WTC11 (cell line): ENCODE measurements around the gene BAIAP2L2. TPM values are rescaled to one million over a fixed set of nuclear protein-coding genes. Genes with fewer than 3 reads are reported as not detected.

Experiments
- ATAC-seq: fragments of 200-7000 bp; cut with Tn5 transposase; 2 replicates; pipeline ENCODE4 v1.10.0; 2021; ENCODE audit warnings: mild to moderate bottlenecking, moderate library complexity
- CTCF ChIA-PET: fragments of 300-600 bp; sonication (Branson Sonifier 250); formaldehyde crosslinking; loops from one replicate; lab custom pipeline; 2021; ENCODE audit warnings: antibody characterized with exemption; lab: Charles Lee
- POLR2A ChIA-PET: fragments of 350-600 bp; sonication (Branson Sonifier 250); formaldehyde crosslinking; loops from one replicate; lab custom pipeline; 2021; ENCODE audit warnings: antibody characterized with exemption; lab: Charles Lee
- DNase-seq: peaks from one replicate; pipeline ENCODE4 v3.0.0; 2021; ENCODE audit warnings: low spot score
- H3K27ac Mint-ChIP-seq: 2 replicates; pipeline ENCODE4 v1.8.0; 2021; ENCODE audit warnings: mixed read lengths
- H3K27me3 Mint-ChIP-seq: 2 replicates; pipeline ENCODE4 v1.8.0; 2021; ENCODE audit warnings: low read depth, mild to moderate bottlenecking, moderate library complexity, mixed read lengths
- H3K36me3 Mint-ChIP-seq: 2 replicates; pipeline ENCODE4 v1.8.0; 2021; ENCODE audit warnings: mixed read lengths
- H3K4me1 Mint-ChIP-seq: 2 replicates; pipeline ENCODE4 v1.8.0; 2022; ENCODE audit warnings: mixed read lengths
- H3K4me3 Mint-ChIP-seq: 2 replicates; pipeline ENCODE4 v1.8.0; 2021; ENCODE audit warnings: mild to moderate bottlenecking, moderate library complexity, mixed read lengths
- H3K9me3 Mint-ChIP-seq: 2 replicates; pipeline ENCODE4 v1.8.0; 2021; ENCODE audit warnings: mixed read lengths
- ATF1 ChIP-seq: sonication (generic); formaldehyde crosslinking; IDR thresholded peaks from 2 replicates; pipeline ENCODE4 v1.8.1; 2023; ENCODE audit warnings: mild to moderate bottlenecking, moderate library complexity, missing genetic modification reagents
- CBFB ChIP-seq: sonication (generic); formaldehyde crosslinking; IDR thresholded peaks from 2 replicates; pipeline ENCODE4 v1.8.1; 2022; ENCODE audit warnings: mild to moderate bottlenecking, low read depth, missing genetic modification reagents
- ETV6 ChIP-seq: sonication (generic); formaldehyde crosslinking; IDR thresholded peaks from 2 replicates; pipeline ENCODE4 v1.8.1; 2022; ENCODE audit warnings: mild to moderate bottlenecking, missing genetic modification reagents
- FOXP1 ChIP-seq: sonication (generic); formaldehyde crosslinking; IDR thresholded peaks from 2 replicates; pipeline ENCODE4 v1.8.0; 2022; ENCODE audit warnings: missing genetic modification reagents, mild to moderate bottlenecking, moderate library complexity, borderline replicate concordance
- JUN ChIP-seq: sonication (generic); formaldehyde crosslinking; IDR thresholded peaks from 2 replicates; pipeline ENCODE4 v1.8.0; 2023; ENCODE audit warnings: mild to moderate bottlenecking, missing genetic modification reagents
- NFYB ChIP-seq: sonication (generic); formaldehyde crosslinking; conservative IDR thresholded peaks from 2 replicates; pipeline ENCODE4 v1.8.0; 2022; ENCODE audit warnings: low read depth, missing genetic modification reagents
- NR2C2 ChIP-seq: sonication (generic); formaldehyde crosslinking; IDR thresholded peaks from 2 replicates; pipeline ENCODE4 v1.8.0; 2022; ENCODE audit warnings: mild to moderate bottlenecking, missing genetic modification reagents
- TP53 ChIP-seq: sonication (generic); formaldehyde crosslinking; IDR thresholded peaks from 2 replicates; pipeline ENCODE4 v1.8.1; 2023; ENCODE audit warnings: mild to moderate bottlenecking, missing genetic modification reagents
- ZNF219 ChIP-seq: sonication (generic); formaldehyde crosslinking; IDR thresholded peaks from 2 replicates; pipeline ENCODE4 v1.8.0; 2023; ENCODE audit warnings: missing genetic modification reagents, mild to moderate bottlenecking, borderline replicate concordance
- total RNA-seq: library from RNA; stranded (reverse); gene quantifications from 3 replicates; pipeline ENCODE4 v1.2.3, GENCODE V29; 2021
- TF ChIP-seq, protein P1 (sequence below): sonication (generic); formaldehyde crosslinking; IDR thresholded peaks from 2 replicates; pipeline ENCODE4 v1.8.0; 2022; ENCODE audit warnings: mild to moderate bottlenecking, missing genetic modification reagents
- TF ChIP-seq, protein P2 (sequence below): fragments of 200-600 bp; IDR thresholded peaks from 2 replicates; pipeline ENCODE4 v1.8.0; 2022; ENCODE audit warnings: antibody characterized with exemption
- TF ChIP-seq, protein P3 (sequence below): sonication (generic); formaldehyde crosslinking; IDR thresholded peaks from 2 replicates; pipeline ENCODE4 v1.8.1; 2022; ENCODE audit warnings: low read depth, missing genetic modification reagents, borderline replicate concordance
- TF ChIP-seq, protein P4 (sequence below): sonication (generic); formaldehyde crosslinking; conservative IDR thresholded peaks from 2 replicates; pipeline ENCODE4 v1.8.1; 2023; ENCODE audit warnings: mild to moderate bottlenecking, low read depth, missing genetic modification reagents, moderate library complexity

BAIAP2L2 gene
- total RNA-seq, 1 experiment from 2014 or later: 3.0 TPM

DNA sequence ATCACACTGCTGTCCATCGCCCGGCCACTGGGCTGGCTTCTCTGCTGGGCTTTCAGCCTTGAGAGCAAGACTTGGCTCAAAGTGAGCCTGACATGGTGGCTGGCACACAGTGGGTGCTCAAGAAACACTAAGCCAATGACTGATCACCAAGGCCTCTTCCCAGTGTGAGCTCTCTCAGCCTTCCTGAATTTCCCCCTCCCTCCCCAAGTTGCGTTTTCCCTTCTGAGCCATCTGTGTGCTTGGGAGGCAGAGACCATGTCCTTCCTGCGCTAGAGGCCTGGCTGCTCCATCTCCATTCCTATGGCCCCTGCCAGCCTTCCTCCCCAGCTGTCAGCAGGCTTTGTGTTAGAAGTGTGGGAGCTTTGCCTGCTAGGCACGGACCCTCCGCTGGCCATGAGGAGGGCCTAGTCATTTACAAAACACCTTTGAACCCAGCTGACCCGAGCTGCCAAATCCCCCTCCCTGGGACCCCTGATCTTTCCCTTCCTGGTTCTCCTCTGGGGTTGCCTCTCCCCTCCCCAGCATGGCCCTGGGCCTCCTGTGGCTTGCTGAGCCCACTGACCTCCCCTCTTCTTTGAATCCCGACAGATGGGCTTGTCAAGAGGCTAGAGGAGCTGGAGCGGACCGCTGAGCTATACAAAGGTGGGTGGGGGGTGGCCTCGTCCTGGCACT lies 40.1 kb downstream of the BAIAP2L2 start:
- DNase-seq (no peak), ATAC-seq (no peak)
- Mint-ChIP-seq H3K27me3 (no peaks in the 10 kb centered on the region), H3K9me3 (no peaks in the 10 kb centered on the region), H3K27ac (peak overlapping the region; percentile 45; the same call in 1 of the 2 replicates), H3K4me3 (no peak overlapping the region), H3K4me1 (peaks cover 2% of the 10 kb centered on the region; the same call in 1 of the 2 replicates), H3K36me3 (peaks cover 13% of the 10 kb centered on the region)
- TF ChIP-seq, protein P1, sequence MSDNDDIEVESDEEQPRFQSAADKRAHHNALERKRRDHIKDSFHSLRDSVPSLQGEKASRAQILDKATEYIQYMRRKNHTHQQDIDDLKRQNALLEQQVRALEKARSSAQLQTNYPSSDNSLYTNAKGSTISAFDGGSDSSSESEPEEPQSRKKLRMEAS (CRISPR knock-in tag): no peak
- TF ChIP-seq JUN (no peak), ETV6 (CRISPR knock-in tag) (no peak), ZNF219 (CRISPR knock-in tag) (no peak), TP53 (CRISPR knock-in tag) (no peak), NFYB (CRISPR knock-in tag) (no peak), ATF1 (CRISPR knock-in tag) (no peak), CBFB (CRISPR knock-in tag) (no peak), NR2C2 (CRISPR knock-in tag) (no peak), FOXP1 (CRISPR knock-in tag) (no peak)
- TF ChIP-seq, protein P2, sequence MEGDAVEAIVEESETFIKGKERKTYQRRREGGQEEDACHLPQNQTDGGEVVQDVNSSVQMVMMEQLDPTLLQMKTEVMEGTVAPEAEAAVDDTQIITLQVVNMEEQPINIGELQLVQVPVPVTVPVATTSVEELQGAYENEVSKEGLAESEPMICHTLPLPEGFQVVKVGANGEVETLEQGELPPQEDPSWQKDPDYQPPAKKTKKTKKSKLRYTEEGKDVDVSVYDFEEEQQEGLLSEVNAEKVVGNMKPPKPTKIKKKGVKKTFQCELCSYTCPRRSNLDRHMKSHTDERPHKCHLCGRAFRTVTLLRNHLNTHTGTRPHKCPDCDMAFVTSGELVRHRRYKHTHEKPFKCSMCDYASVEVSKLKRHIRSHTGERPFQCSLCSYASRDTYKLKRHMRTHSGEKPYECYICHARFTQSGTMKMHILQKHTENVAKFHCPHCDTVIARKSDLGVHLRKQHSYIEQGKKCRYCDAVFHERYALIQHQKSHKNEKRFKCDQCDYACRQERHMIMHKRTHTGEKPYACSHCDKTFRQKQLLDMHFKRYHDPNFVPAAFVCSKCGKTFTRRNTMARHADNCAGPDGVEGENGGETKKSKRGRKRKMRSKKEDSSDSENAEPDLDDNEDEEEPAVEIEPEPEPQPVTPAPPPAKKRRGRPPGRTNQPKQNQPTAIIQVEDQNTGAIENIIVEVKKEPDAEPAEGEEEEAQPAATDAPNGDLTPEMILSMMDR: no peak
- TF ChIP-seq, protein P3, sequence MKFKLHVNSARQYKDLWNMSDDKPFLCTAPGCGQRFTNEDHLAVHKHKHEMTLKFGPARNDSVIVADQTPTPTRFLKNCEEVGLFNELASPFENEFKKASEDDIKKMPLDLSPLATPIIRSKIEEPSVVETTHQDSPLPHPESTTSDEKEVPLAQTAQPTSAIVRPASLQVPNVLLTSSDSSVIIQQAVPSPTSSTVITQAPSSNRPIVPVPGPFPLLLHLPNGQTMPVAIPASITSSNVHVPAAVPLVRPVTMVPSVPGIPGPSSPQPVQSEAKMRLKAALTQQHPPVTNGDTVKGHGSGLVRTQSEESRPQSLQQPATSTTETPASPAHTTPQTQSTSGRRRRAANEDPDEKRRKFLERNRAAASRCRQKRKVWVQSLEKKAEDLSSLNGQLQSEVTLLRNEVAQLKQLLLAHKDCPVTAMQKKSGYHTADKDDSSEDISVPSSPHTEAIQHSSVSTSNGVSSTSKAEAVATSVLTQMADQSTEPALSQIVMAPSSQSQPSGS: no peak
- TF ChIP-seq, protein P4, sequence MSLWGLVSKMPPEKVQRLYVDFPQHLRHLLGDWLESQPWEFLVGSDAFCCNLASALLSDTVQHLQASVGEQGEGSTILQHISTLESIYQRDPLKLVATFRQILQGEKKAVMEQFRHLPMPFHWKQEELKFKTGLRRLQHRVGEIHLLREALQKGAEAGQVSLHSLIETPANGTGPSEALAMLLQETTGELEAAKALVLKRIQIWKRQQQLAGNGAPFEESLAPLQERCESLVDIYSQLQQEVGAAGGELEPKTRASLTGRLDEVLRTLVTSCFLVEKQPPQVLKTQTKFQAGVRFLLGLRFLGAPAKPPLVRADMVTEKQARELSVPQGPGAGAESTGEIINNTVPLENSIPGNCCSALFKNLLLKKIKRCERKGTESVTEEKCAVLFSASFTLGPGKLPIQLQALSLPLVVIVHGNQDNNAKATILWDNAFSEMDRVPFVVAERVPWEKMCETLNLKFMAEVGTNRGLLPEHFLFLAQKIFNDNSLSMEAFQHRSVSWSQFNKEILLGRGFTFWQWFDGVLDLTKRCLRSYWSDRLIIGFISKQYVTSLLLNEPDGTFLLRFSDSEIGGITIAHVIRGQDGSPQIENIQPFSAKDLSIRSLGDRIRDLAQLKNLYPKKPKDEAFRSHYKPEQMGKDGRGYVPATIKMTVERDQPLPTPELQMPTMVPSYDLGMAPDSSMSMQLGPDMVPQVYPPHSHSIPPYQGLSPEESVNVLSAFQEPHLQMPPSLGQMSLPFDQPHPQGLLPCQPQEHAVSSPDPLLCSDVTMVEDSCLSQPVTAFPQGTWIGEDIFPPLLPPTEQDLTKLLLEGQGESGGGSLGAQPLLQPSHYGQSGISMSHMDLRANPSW (CRISPR knock-in tag): no peak
- POLR2A ChIA-PET: no interaction called here
- CTCF ChIA-PET: interaction anchor here (4.3 to 6.4 kb wide), 2 partner anchors 18 to 29 kb away, joined by 42 to 44 read pairs; no protein-coding TSS in a partner anchor

DNA sequence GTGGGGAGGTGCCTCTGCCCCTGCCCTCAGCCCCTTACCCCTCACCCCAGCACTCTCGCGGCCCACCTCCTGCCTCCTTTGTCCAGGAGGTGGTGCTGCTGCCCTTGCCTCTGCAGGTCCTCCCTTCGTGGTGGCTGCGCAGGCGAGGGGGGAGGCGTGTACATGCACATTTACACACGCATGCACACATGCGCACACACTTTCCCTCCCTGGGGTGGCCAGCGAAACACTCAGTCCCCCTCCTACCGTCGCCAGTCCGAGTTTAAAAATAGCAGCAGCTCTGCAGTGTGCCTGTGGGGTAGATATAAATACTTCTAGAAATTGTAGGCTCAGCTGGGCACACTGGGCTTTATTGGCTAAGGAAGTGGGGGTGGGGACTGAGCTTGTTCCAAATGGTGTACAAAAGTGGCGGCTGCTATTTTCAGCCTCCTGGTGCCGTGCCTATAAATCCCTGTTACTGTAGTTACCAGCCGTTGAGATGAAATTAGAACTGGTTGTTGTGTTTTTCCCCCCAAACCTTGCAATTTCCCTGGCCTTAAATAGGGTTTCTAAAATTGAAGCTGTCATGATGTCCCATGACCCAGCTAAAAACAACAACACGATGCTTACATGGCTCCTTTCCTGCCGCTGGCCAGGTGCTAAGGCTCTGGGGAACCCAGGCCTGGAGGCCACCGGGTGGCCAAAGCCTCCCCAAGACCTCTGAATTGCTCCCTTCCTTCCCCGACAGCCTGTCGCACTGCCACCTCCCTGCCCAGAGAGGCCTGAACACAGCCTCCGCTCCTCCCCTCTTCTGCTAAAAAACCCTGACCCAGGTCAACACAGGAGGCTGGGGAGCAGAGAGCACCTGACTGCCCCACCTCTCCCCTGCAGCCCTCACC lies 40.9 kb downstream of the BAIAP2L2 start:
- ChIA-PET CTCF (interaction anchor here (0.9 to 6.4 kb wide), 4 partner anchors 11 to 34 kb away, joined by 3 to 44 read pairs (median 26); no protein-coding TSS in a partner anchor), POLR2A (interaction anchor here (1.1 kb wide), 2 partner anchors 12 to 113 kb away, joined by 3 to 4 read pairs; partner anchors contain the start of gene PICK1)
- DNase-seq (peak; percentile 58), ATAC-seq (peak; percentile 66)
- no peak for TF ChIP-seq ZNF219 (CRISPR knock-in tag)
- TF ChIP-seq, protein P2: peak; percentile 25; the same call in 1 of the 2 replicates
- Mint-ChIP-seq H3K27ac (peak overlapping the region; percentile 45; the same call in 1 of the 2 replicates), H3K27me3 (no peaks in the 10 kb centered on the region), H3K4me1 (peaks cover 2% of the 10 kb centered on the region; the same call in 1 of the 2 replicates), H3K9me3 (no peaks in the 10 kb centered on the region), H3K36me3 (peaks cover 15% of the 10 kb centered on the region), H3K4me3 (no peak overlapping the region)
